Thoracic aorta (tissue), 2 donors: ENCODE results near the gene TRRAP. TPM values are rescaled to one million over a fixed set of nuclear protein-coding genes. Genes with fewer than 3 reads are reported as not detected.

ENCODE experiments used
- ATAC-seq: fragments of 150-250 bp; one replicate; pipeline ENCODE4 v1.8.0; 2017; ENCODE audit warnings: low read depth; ENCODE audit not compliant: insufficient number of reproducible peaks, low FRiP score
- DNase-seq: peaks from one replicate; pipeline ENCODE4 v3.0.0-alpha.2; 2020; ENCODE audit warnings: low spot score
- H3K27ac ChIP-seq, 2 donors: fragments of 200-600 bp; sonication (generic); 1 replicate in 1 of 2; 2 replicates in 1 of 2; pipeline ENCODE4 v1.5.1; 2016; ENCODE audit warnings: mild to moderate bottlenecking in 2 of 2, moderate library complexity in 2 of 2
- H3K27me3 ChIP-seq: fragments of 200-600 bp; sonication (generic); replicated peaks from 2 replicates; pipeline ENCODE4 v1.6.0; 2016; ENCODE audit warnings: mild to moderate bottlenecking; ENCODE audit not compliant: insufficient read depth
- H3K36me3 ChIP-seq: fragments of 200-600 bp; sonication (generic); one replicate; pipeline ENCODE4 v1.5.1; 2016
- H3K4me1 ChIP-seq, 2 donors: fragments of 200-600 bp; sonication (generic); 1 replicate in 1 of 2; 2 replicates in 1 of 2; pipeline versions ENCODE4 v1.5.1 to v1.6.0; 2016; ENCODE audit warnings: low read depth in 2 of 2, mild to moderate bottlenecking in 1 of 2; ENCODE audit not compliant: control insufficient read depth in 1 of 2
- H3K4me3 ChIP-seq: fragments of 200-600 bp; sonication (generic); 2 replicates; pipeline ENCODE4 v1.5.1; 2016; ENCODE audit warnings: mild to moderate bottlenecking
- H3K9me3 ChIP-seq: fragments of 200-600 bp; sonication (generic); 2 replicates; pipeline ENCODE4 v1.5.1; 2016
- total RNA-seq, 2 donors: library from RNA; depleted of rRNA; stranded (reverse); fragments of >200 nt; gene quantifications; one replicate each; pipeline versions ENCODE4 v1.1.0 to v1.2.3, GENCODE V29; 2016
- TF ChIP-seq, protein P1 (sequence below): fragments of 200-600 bp; sonication (generic); IDR thresholded peaks from one replicate; pipeline ENCODE4 v1.5.1; 2019; ENCODE audit warnings: antibody characterized with exemption

Gene TRRAP
- total RNA-seq, 2 donors from 2014 or later = 44.8 to 49.5 TPM

- Histone ChIP-seq H3K27ac (no peak overlapping the region), H3K27me3 (no peaks in the 10 kb centered on the region), H3K9me3 (no peaks in the 10 kb centered on the region), H3K4me3 (no peak overlapping the region), H3K36me3 (peaks cover 63% of the 10 kb centered on the region), H3K4me1 (no peaks in the 10 kb centered on the region)
- ATAC-seq (no peak), DNase-seq (no peak)
- TF ChIP-seq, protein P1, sequence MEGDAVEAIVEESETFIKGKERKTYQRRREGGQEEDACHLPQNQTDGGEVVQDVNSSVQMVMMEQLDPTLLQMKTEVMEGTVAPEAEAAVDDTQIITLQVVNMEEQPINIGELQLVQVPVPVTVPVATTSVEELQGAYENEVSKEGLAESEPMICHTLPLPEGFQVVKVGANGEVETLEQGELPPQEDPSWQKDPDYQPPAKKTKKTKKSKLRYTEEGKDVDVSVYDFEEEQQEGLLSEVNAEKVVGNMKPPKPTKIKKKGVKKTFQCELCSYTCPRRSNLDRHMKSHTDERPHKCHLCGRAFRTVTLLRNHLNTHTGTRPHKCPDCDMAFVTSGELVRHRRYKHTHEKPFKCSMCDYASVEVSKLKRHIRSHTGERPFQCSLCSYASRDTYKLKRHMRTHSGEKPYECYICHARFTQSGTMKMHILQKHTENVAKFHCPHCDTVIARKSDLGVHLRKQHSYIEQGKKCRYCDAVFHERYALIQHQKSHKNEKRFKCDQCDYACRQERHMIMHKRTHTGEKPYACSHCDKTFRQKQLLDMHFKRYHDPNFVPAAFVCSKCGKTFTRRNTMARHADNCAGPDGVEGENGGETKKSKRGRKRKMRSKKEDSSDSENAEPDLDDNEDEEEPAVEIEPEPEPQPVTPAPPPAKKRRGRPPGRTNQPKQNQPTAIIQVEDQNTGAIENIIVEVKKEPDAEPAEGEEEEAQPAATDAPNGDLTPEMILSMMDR = no peak
Measured at GRCh38 chr7:98921608-98922372, 43.5 kb downstream of the TRRAP start.

DNA sequence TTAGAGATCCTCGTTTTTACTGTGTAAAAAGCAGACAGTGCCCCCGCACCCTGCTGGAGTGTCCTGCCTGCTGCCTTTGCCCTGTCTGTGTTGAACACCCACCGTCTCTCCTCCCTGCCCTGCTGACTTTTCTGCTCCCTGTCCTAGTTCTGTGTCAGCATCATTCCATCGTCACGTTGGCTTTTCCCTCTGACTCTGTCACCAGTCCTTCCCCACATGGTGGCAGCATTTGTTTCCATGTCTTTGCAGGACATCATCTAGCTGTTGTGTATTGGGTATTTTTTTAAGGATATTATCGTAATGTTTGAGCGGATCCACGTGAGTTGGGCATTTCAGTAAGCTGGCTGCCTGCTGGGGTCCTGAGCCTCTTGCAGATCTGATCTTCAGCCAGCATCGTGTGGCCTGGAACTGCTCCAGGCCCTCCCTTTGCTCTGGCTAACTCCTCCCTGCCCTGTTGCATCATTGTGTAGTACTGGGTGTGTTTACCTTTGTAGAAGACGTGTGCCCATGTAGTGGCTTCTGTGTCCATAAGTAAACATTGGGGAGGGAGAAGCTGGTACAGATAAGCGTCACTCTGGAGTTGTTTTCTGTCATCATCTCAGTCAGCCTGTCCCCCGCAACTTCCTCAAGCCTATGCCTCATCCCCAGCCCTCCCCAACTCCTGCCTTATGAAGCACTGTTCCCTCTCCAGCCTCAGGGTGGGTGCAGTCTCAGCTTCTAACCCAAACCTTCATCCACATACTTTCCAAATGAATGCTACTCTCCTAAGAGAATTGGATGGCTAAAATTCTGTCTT is 44.3 kb downstream of the TRRAP start:
- Histone ChIP-seq H3K36me3 (peaks cover 64% of the 10 kb centered on the region), H3K9me3 (no peaks in the 10 kb centered on the region), H3K4me1 (no peaks in the 10 kb centered on the region), H3K27ac (no peak overlapping the region), H3K27me3 (no peaks in the 10 kb centered on the region), H3K4me3 (no peak overlapping the region)
- no peak for ATAC-seq
- TF ChIP-seq, protein P1 = no peak
- DNase-seq = no peak

- Histone ChIP-seq H3K4me3 (no peak overlapping the region), H3K4me1 (no peaks in the 10 kb centered on the region), H3K27me3 (no peaks in the 10 kb centered on the region), H3K9me3 (no peaks in the 10 kb centered on the region), H3K27ac (no peak overlapping the region), H3K36me3 (peaks cover 65% of the 10 kb centered on the region)
- TF ChIP-seq, protein P1 = no peak
- ATAC-seq (no peak), DNase-seq (no peak)
Measured at GRCh38 chr7:98923512-98923911, 45.2 kb downstream of the TRRAP start.

DNA sequence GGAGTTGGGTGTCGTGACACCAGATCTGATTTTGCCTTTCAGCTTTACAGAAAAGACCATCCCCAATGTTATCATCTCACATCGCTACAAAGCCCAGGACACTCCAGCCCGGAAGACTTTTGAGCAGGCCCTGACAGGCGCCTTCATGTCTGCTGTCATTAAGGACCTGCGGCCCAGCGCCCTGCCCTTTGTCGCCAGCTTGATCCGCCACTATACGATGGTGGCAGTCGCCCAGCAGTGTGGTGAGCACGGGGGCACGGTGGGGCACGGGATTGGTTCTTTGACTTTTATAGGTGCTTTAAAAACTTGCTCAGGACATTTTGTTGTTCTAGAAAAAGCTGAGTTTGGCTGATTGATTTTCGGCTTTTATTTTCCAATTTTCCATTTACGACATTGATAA is 48.8 kb downstream of the TRRAP start:
- no peak for ATAC-seq
- Histone ChIP-seq H3K4me3 (no peak overlapping the region), H3K9me3 (no peaks in the 10 kb centered on the region), H3K27me3 (no peaks in the 10 kb centered on the region), H3K4me1 (no peaks in the 10 kb centered on the region), H3K36me3 (peaks cover 64% of the 10 kb centered on the region), H3K27ac (no peak overlapping the region)
- no peak for DNase-seq
- TF ChIP-seq, protein P1 = no peak

GRCh38 chr7:98930464-98930863 is 52.1 kb downstream of the TRRAP start:
- H3K36me3 ChIP-seq = peaks cover 68% of the 10 kb centered on the region
- H3K27me3 ChIP-seq = no peaks in the 10 kb centered on the region
- H3K4me3 ChIP-seq = no peak overlapping the region
- H3K9me3 ChIP-seq = no peaks in the 10 kb centered on the region
- TF ChIP-seq, protein P1 = no peak
- no peaks in the 10 kb centered on the region for H3K4me1 ChIP-seq
- H3K27ac ChIP-seq = no peak overlapping the region
- DNase-seq (no peak), ATAC-seq (no peak)
